SU-DHL-6 (cell line): ENCODE results near the gene PRLR.
"Not testable (repeated sequence)": the region's sequence is repeated elsewhere in the genome, so short reads cannot be mapped to it uniquely, and the experiment has no call there.

Source experiments
- H2AFZ ChIP-seq: fragments of 200-600 bp; sonication (generic); 2 replicates; pipeline ENCODE4 v1.6.1; 2014; ENCODE audit warnings: low read depth, mild to moderate bottlenecking, moderate library complexity, mixed read lengths, antibody characterized with exemption, low read length; ENCODE audit not compliant: severe bottlenecking
- H3F3A ChIP-seq: fragments of 200-600 bp; shearing (Covaris generic); 2 replicates; pipeline ENCODE4 v1.6.0; 2016; ENCODE audit warnings: antibody characterized with exemption, mild to moderate bottlenecking; ENCODE audit not compliant: insufficient read depth
- H3K27ac ChIP-seq: fragments of 200-600 bp; sonication (generic); 2 replicates; pipeline ENCODE4 v1.5.1; 2016; ENCODE audit warnings: low read depth, mild to moderate bottlenecking, low read length, moderate library complexity, mixed read lengths
- H3K27me3 ChIP-seq: fragments of 200-600 bp; sonication (generic), shearing (Covaris generic); 2 replicates; pipeline ENCODE4 v1.6.0; 2014; ENCODE audit warnings: mild to moderate bottlenecking, low read length
- H3K36me3 ChIP-seq: fragments of 200-600 bp; sonication (generic); 2 replicates; pipeline ENCODE4 v1.6.1; 2014; ENCODE audit warnings: mild to moderate bottlenecking, low read length, mixed read lengths
- H3K4me2 ChIP-seq: fragments of 300-600, 200-600 bp; shearing (Covaris generic), sonication (generic); 2 replicates; pipeline ENCODE4 v1.6.0; 2014; ENCODE audit warnings: low read length, low read depth, mild to moderate bottlenecking; ENCODE audit not compliant: poor library complexity, severe bottlenecking
- H3K4me3 ChIP-seq: fragments of 200-600 bp; sonication (generic); 2 replicates; pipeline ENCODE4 v1.5.1; 2014; ENCODE audit warnings: antibody characterized with exemption, low read length, mild to moderate bottlenecking, mixed read lengths; ENCODE audit not compliant: insufficient read depth, poor library complexity, severe bottlenecking
- H3K79me2 ChIP-seq: fragments of 200-600 bp; sonication (generic); 2 replicates; pipeline ENCODE4 v1.6.1; 2014; ENCODE audit warnings: mild to moderate bottlenecking, low read length, moderate library complexity; ENCODE audit not compliant: insufficient read depth
- H3K9ac ChIP-seq: fragments of 200-600 bp; sonication (generic); 2 replicates; pipeline ENCODE4 v1.7.0; 2014; ENCODE audit warnings: mild to moderate bottlenecking, low read length
- H3K9me2 ChIP-seq: fragments of 200-600 bp; sonication (generic); replicated peaks from 2 replicates; pipeline ENCODE4 v1.6.1; 2014; ENCODE audit warnings: low read length; ENCODE audit not compliant: insufficient read depth
- H3K9me3 ChIP-seq: fragments of 200-600 bp; sonication (generic); 2 replicates; pipeline ENCODE4 v1.6.1; 2014; ENCODE audit warnings: low read length, mixed read lengths; ENCODE audit not compliant: insufficient read depth
- H4K20me1 ChIP-seq: fragments of 200-600 bp; sonication (generic); 2 replicates; pipeline ENCODE4 v1.6.1; 2014; ENCODE audit warnings: low read depth, mild to moderate bottlenecking, antibody characterized with exemption, low read length, moderate library complexity, mixed read lengths
- EZH2phosphoT487 ChIP-seq: fragments of 200-600 bp; sonication (generic), shearing (Covaris generic); conservative IDR thresholded peaks from 2 replicates; pipeline ENCODE4 v1.6.1; 2018; ENCODE audit warnings: mild to moderate bottlenecking, antibody characterized with exemption, low read length, moderate library complexity, mixed read lengths
- TF ChIP-seq, protein P1 (sequence below): fragments of 200-600 bp; sonication (generic); IDR thresholded peaks from one replicate; pipeline ENCODE4 v1.5.1; 2017; ENCODE audit warnings: antibody characterized with exemption, mild to moderate bottlenecking, low read length, moderate library complexity; ENCODE audit not compliant: insufficient read depth, poor library complexity, severe bottlenecking

Gene PRLR

DNA sequence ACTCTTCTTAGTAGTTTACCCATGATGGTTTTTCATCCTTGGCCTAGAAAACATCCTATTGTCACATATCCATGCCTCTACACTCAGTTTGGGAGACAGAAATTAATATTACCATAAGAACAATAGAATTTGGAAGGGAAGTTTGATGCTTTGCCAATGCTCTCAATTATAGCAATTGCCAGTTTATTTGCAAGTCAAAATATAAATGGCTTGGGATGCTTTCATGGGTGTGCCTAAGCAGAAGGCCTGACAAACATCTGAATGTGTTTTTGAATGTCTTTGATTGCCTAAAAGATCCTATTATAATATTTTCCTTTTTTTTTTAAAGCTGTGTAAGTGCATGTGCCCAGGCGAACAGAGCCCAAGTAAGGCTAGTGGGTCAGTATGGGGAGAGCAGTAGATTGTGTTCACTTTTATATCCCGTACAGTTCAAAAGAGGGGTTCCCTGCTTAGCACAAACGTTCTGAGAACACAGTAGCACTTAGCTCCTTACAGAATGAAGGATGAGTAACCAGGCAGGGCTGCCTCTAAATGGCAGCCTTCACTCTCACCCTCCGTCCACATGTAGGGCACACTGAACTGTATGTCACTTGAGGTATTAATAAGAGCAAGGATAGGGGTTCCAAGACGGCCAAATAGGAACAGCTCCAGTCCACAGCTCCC, 126.5 kb downstream of the PRLR start:
- TF ChIP-seq EZH2phosphoT487: no peak
- TF ChIP-seq, protein P1, sequence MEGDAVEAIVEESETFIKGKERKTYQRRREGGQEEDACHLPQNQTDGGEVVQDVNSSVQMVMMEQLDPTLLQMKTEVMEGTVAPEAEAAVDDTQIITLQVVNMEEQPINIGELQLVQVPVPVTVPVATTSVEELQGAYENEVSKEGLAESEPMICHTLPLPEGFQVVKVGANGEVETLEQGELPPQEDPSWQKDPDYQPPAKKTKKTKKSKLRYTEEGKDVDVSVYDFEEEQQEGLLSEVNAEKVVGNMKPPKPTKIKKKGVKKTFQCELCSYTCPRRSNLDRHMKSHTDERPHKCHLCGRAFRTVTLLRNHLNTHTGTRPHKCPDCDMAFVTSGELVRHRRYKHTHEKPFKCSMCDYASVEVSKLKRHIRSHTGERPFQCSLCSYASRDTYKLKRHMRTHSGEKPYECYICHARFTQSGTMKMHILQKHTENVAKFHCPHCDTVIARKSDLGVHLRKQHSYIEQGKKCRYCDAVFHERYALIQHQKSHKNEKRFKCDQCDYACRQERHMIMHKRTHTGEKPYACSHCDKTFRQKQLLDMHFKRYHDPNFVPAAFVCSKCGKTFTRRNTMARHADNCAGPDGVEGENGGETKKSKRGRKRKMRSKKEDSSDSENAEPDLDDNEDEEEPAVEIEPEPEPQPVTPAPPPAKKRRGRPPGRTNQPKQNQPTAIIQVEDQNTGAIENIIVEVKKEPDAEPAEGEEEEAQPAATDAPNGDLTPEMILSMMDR: no peak
- no peaks in the 10 kb centered on the region for H3K9me2 ChIP-seq
- H3K27ac ChIP-seq: no peak overlapping the region
- H3K27me3 ChIP-seq: no peaks in the 10 kb centered on the region
- H3K4me2 ChIP-seq: no peak overlapping the region
- no peak overlapping the region for H3K4me3 ChIP-seq
- H4K20me1 ChIP-seq: no peaks in the 10 kb centered on the region
- H3K36me3 ChIP-seq: no peaks in the 10 kb centered on the region
- H3K9ac ChIP-seq: no peak overlapping the region
- no peaks in the 10 kb centered on the region for H3F3A ChIP-seq
- H2AFZ ChIP-seq: no peak overlapping the region
- H3K79me2 ChIP-seq: no peaks in the 10 kb centered on the region
- no peaks in the 10 kb centered on the region for H3K9me3 ChIP-seq

DNA sequence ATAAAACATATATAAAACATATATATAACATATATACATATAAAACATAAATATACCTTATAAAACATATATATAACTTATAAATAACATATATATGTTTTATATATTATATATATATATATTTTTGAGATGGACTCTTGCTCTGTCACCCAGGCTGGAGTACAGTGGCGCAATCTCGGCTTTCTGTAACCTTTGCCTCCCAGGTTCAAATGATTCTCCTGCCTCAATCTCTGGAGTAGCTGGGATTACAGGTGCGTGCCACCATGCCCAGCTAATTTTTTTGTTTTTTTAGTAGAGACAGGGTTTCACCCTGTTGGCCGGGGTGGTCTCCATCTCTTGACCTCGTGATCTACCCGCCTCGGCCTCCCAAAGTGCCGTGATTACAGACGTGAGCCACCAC, 128.6 kb downstream of the PRLR start:
- not testable (repeated sequence) for H3K9ac ChIP-seq, H3K9me3 ChIP-seq, H3K4me3 ChIP-seq, H3K9me2 ChIP-seq, H3K79me2 ChIP-seq, H3F3A ChIP-seq, H3K4me2 ChIP-seq, H4K20me1 ChIP-seq, H3K27ac ChIP-seq, H3K27me3 ChIP-seq, H3K36me3 ChIP-seq, H2AFZ ChIP-seq

DNA sequence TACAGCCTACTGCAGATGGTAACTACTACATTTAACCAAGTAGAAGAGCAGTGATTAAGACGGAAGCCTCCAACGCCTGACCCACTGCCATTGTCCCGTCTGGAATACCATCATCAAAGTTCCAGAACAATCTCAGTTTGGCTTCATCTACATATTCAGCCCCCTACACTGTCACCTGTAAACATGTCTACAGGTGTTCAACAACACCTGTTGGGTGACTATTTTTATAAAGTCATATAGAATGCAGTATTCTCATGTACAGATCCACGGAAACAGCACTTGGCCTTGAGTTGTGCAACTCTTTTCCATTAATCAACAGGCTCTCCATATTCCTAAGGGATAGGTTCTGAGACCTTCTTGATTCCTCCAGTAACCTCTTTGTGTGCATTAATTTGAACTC, 129.3 kb downstream of the PRLR start:
- H3K27me3 ChIP-seq: no peaks in the 10 kb centered on the region
- no peak overlapping the region for H3K27ac ChIP-seq
- H2AFZ ChIP-seq: no peak overlapping the region
- no peaks in the 10 kb centered on the region for H3F3A ChIP-seq
- H3K9ac ChIP-seq: no peak overlapping the region
- no peaks in the 10 kb centered on the region for H4K20me1 ChIP-seq
- no peaks in the 10 kb centered on the region for H3K9me2 ChIP-seq
- H3K4me2 ChIP-seq: no peak overlapping the region
- no peak overlapping the region for H3K4me3 ChIP-seq
- no peaks in the 10 kb centered on the region for H3K79me2 ChIP-seq
- H3K9me3 ChIP-seq: no peaks in the 10 kb centered on the region
- H3K36me3 ChIP-seq: no peaks in the 10 kb centered on the region
- no peak for TF ChIP-seq EZH2phosphoT487
- TF ChIP-seq, protein P1: no peak

DNA sequence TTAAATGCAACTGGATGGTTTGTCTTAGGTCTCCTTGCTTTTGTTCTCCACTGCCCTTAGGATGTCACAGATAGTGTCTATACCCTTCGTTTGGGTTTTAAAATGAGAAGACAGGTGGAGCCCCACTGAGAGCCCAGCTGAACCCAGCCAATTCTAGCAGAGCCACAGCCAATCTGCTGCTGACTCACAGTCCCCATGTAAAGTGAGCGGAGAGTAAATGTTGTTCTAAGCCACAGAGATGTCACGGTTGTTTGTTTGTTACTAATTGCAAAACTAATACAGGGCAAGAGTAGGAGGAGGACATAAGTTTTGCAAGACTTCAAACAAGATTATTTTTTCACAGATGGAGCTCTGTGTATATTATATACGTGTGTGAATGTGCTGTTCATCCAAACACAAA, 132.1 kb downstream of the PRLR start:
- no peaks in the 10 kb centered on the region for H3K9me3 ChIP-seq
- no peak overlapping the region for H2AFZ ChIP-seq
- no peaks in the 10 kb centered on the region for H3K9me2 ChIP-seq
- no peak overlapping the region for H3K27ac ChIP-seq
- H3K79me2 ChIP-seq: no peaks in the 10 kb centered on the region
- H3F3A ChIP-seq: no peaks in the 10 kb centered on the region
- no peak overlapping the region for H3K4me2 ChIP-seq
- H3K9ac ChIP-seq: no peak overlapping the region
- no peaks in the 10 kb centered on the region for H3K36me3 ChIP-seq
- no peak overlapping the region for H3K4me3 ChIP-seq
- no peaks in the 10 kb centered on the region for H4K20me1 ChIP-seq
- TF ChIP-seq, protein P1: no peak
- TF ChIP-seq EZH2phosphoT487: no peak
- no peaks in the 10 kb centered on the region for H3K27me3 ChIP-seq
